HepG2 (cell line): ENCODE data around the gene MAT2A. TPM values are rescaled to one million over a fixed set of nuclear protein-coding genes. Genes with fewer than 3 reads are reported as not detected.

ENCODE experiments used
- ARNT2 ChIP-seq: sonication (generic); formaldehyde crosslinking; IDR thresholded peaks from 2 replicates; pipeline ENCODE4 v1.8.0; 2022; ENCODE audit warnings: mild to moderate bottlenecking, low read depth, missing genetic modification reagents, moderate library complexity
- GFI1 ChIP-seq: sonication (generic); formaldehyde crosslinking; IDR thresholded peaks from 2 replicates; pipeline ENCODE4 v1.5.0; 2020; ENCODE audit warnings: missing genetic modification reagents, mild to moderate bottlenecking, borderline replicate concordance
- GMEB2 ChIP-seq: IDR thresholded peaks from 2 replicates; pipeline ENCODE4 v1.6.1; 2016; ENCODE audit warnings: missing biosample characterization, missing genetic modification reagents, low read depth
- JDP2 ChIP-seq: sonication (generic); formaldehyde crosslinking; IDR thresholded peaks from 2 replicates; pipeline ENCODE4 v1.8.1; 2022; ENCODE audit warnings: missing genetic modification reagents, borderline replicate concordance
- KAT8 ChIP-seq: IDR thresholded peaks from 2 replicates; pipeline ENCODE4 v1.6.1; 2016; ENCODE audit warnings: missing genetic modification reagents, missing compliant biosample characterization
- KMT2A ChIP-seq: sonication (generic); formaldehyde crosslinking; IDR thresholded peaks from 2 replicates; pipeline ENCODE4 v1.4.0; 2020; ENCODE audit warnings: missing genetic modification reagents
- MTF1 ChIP-seq: sonication (generic); formaldehyde crosslinking; IDR thresholded peaks from 2 replicates; pipeline ENCODE4 v1.5.0; 2020; ENCODE audit warnings: missing genetic modification reagents
- MXD1 ChIP-seq: sonication (generic); formaldehyde crosslinking; IDR thresholded peaks from 2 replicates; pipeline ENCODE4 v1.4.0; 2020; ENCODE audit warnings: mild to moderate bottlenecking, missing genetic modification reagents
- PRDM15 ChIP-seq: sonication (generic); formaldehyde crosslinking; IDR thresholded peaks from 2 replicates; pipeline ENCODE4 v1.4.0; 2020; ENCODE audit warnings: missing genetic modification reagents
- PRPF4 ChIP-seq: fragments of 200-400 bp; formaldehyde crosslinking; IDR thresholded peaks from 2 replicates; pipeline ENCODE4 v1.6.1; 2016; ENCODE audit warnings: low read length, low read depth; ENCODE audit not compliant: poor library complexity, severe bottlenecking
- SP4 ChIP-seq: sonication (generic); formaldehyde crosslinking; IDR thresholded peaks from 2 replicates; pipeline ENCODE4 v1.8.1; 2023; ENCODE audit warnings: mild to moderate bottlenecking, missing genetic modification reagents
- ZNF121 ChIP-seq: sonication (generic); formaldehyde crosslinking; IDR thresholded peaks from 2 replicates; pipeline ENCODE4 v1.5.0; 2020; ENCODE audit warnings: mild to moderate bottlenecking, missing genetic modification reagents
- ZNF207 ChIP-seq: fragments of 450-650 bp; IDR thresholded peaks from 2 replicates; pipeline ENCODE4 v1.6.1; 2016; ENCODE audit warnings: antibody characterized with exemption, borderline replicate concordance
- ZNF564 ChIP-seq: sonication (generic); formaldehyde crosslinking; IDR thresholded peaks from 2 replicates; pipeline ENCODE4 v1.8.1; 2023; ENCODE audit warnings: mild to moderate bottlenecking, missing genetic modification reagents
- ZNF687 ChIP-seq: sonication (generic); formaldehyde crosslinking; IDR thresholded peaks from 2 replicates; pipeline ENCODE4 v1.5.1; 2020; ENCODE audit warnings: mild to moderate bottlenecking, missing genetic modification reagents, moderate library complexity
- ZNF781 ChIP-seq: sonication (generic); formaldehyde crosslinking; IDR thresholded peaks from 2 replicates; pipeline ENCODE4 v1.5.1; 2020; ENCODE audit warnings: borderline replicate concordance, mild to moderate bottlenecking, missing genetic modification reagents; ENCODE audit errors: not compliant biosample characterization
- polyA plus RNA-seq, 8 experiments: library from polyadenylated mRNA; depleted of rRNA in 3 of 8; stranded (reverse) in 7 of 8; unstranded in 1 of 8; fragments of >200 nt; fragmentation: Illumina TruSeq in 4 of 8; extraction: Trizol in 4 of 8; gene quantifications; 2 replicates each; pipeline versions ENCODE4 v1.2.1 to v1.2.3, GENCODE V29; 2011 to 2016; ENCODE audit warnings: low read depth in 4 of 8, missing spikeins in 1 of 8, mixed read lengths in 1 of 8; ENCODE audit not compliant: insufficient read depth in 1 of 8
- total RNA-seq, 5 experiments: library from RNA; depleted of rRNA; stranded (reverse); fragments of >200 nt; fragmentation: Illumina TruSeq; extraction: Trizol; gene quantifications; 2 replicates each; pipeline ENCODE4 v1.2.3, GENCODE V29; 2016; ENCODE audit warnings: low read depth in 1 of 5

Gene MAT2A
- total and polyA plus RNA-seq, 2 of the 13 experiments (the other 11 are each of a cell fraction or from before 2014, with no cell fraction given), result 155 to 331 TPM

- TF ChIP-seq KAT8 (peak; percentile 37), KMT2A (peak; percentile 55; the same call in 1 of the 2 replicates), PRDM15 (CRISPR knock-in tag) (peak; percentile 91), ZNF121 (CRISPR knock-in tag) (no peak; the same call in 1 of the 2 replicates), GMEB2 (CRISPR knock-in tag) (no peak), MXD1 (CRISPR knock-in tag) (no peak), GFI1 (CRISPR knock-in tag) (0 out of 2 replicates have a peak, but pooled peaks have one; percentile 4), ZNF207 (no peak), JDP2 (CRISPR knock-in tag) (no peak), ZNF564 (CRISPR knock-in tag) (no peak), ZNF687 (CRISPR knock-in tag) (peak; percentile 81), ZNF781 (CRISPR knock-in tag) (peak; percentile 52), ARNT2 (CRISPR knock-in tag) (no peak; the same call in 1 of the 2 replicates), PRPF4 (no peak), MTF1 (no peak), SP4 (CRISPR knock-in tag) (peak; percentile 46; the same call in 1 of the 2 replicates)
These were observed 38.6 kb downstream of the MAT2A start, which contains the start of gene VAMP8 (continued) for GRCh38 chr2:85577386-85578242.
